HL-60 (cell line): ENCODE measurements around the gene RC3H2.

Source experiments
- DNase-seq, 2 experiments: peaks; one replicate each; pipeline ENCODE4 v3.0.0-alpha.2; 2010 to 2020; ENCODE audit warnings: low read depth in 1 of 2, low spot score in 1 of 2
- H3K27ac ChIP-seq: fragments of 250-450 bp; sonication (Bioruptor Pico); replicated peaks from 2 replicates; pipeline ENCODE4 v1.5.1; 2020; ENCODE audit warnings: mild to moderate bottlenecking, moderate library complexity
- H3K27me3 ChIP-seq: fragments of 250-450 bp; sonication (Bioruptor Pico); 2 replicates; pipeline ENCODE4 v1.5.1; 2021; ENCODE audit warnings: mild to moderate bottlenecking, moderate library complexity; ENCODE audit not compliant: insufficient read depth, poor library complexity, severe bottlenecking
- H3K4me3 ChIP-seq: replicated peaks from 2 replicates; pipeline ENCODE4 v1.5.1; 2011; ENCODE audit warnings: mild to moderate bottlenecking, control low read depth, low read length; ENCODE audit not compliant: insufficient read depth
- GABPA ChIP-seq: IDR thresholded peaks from 2 replicates; pipeline ENCODE4 v1.6.1; 2012; ENCODE audit warnings: low read depth
- POLR2AphosphoS5 ChIP-seq: IDR thresholded peaks from 2 replicates; pipeline ENCODE4 v1.6.1; 2012; ENCODE audit warnings: low read depth
- REST ChIP-seq: IDR thresholded peaks from 2 replicates; pipeline ENCODE4 v1.6.1; 2012; ENCODE audit warnings: low read depth; ENCODE audit not compliant: insufficient replicate concordance
- SPI1 ChIP-seq: IDR thresholded peaks from 2 replicates; pipeline ENCODE4 v1.6.1; 2012; ENCODE audit warnings: low read depth, mild to moderate bottlenecking, borderline replicate concordance
- TF ChIP-seq, protein P1 (sequence below): IDR thresholded peaks from one replicate; pipeline ENCODE4 v1.5.1; 2011; ENCODE audit warnings: low read length, control low read depth, inconsistent platforms; ENCODE audit not compliant: insufficient read depth

The RC3H2 gene

DNA sequence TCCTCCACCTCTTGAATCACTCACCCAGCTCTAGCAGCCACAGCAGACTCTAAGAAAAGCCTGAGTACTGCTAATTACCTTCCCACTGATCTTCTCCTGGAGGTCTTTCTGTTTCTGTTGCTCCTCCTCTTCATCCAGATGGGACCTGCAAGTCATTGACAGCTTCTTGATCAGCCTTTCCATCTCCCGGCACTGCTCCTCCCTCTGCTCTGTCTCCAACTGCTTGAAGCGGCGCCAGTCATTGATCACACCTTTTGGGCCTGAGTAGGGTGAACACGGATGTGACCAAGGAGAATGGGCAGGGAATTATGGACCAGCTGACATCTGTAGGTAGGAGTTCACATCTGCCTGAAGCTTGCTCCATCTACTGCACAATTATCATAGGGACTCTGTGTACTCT is 82.2 kb downstream of the RC3H2 start:
- Histone ChIP-seq H3K4me3 (no peak overlapping the region), H3K27me3 (no peaks in the 10 kb centered on the region), H3K27ac (no peak overlapping the region)
- TF ChIP-seq REST, result no peak
- TF ChIP-seq GABPA, result no peak
- TF ChIP-seq POLR2AphosphoS5, result no peak
- no peak for TF ChIP-seq SPI1
- TF ChIP-seq, protein P1, sequence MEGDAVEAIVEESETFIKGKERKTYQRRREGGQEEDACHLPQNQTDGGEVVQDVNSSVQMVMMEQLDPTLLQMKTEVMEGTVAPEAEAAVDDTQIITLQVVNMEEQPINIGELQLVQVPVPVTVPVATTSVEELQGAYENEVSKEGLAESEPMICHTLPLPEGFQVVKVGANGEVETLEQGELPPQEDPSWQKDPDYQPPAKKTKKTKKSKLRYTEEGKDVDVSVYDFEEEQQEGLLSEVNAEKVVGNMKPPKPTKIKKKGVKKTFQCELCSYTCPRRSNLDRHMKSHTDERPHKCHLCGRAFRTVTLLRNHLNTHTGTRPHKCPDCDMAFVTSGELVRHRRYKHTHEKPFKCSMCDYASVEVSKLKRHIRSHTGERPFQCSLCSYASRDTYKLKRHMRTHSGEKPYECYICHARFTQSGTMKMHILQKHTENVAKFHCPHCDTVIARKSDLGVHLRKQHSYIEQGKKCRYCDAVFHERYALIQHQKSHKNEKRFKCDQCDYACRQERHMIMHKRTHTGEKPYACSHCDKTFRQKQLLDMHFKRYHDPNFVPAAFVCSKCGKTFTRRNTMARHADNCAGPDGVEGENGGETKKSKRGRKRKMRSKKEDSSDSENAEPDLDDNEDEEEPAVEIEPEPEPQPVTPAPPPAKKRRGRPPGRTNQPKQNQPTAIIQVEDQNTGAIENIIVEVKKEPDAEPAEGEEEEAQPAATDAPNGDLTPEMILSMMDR, result no peak
- no peak for DNase-seq

DNA sequence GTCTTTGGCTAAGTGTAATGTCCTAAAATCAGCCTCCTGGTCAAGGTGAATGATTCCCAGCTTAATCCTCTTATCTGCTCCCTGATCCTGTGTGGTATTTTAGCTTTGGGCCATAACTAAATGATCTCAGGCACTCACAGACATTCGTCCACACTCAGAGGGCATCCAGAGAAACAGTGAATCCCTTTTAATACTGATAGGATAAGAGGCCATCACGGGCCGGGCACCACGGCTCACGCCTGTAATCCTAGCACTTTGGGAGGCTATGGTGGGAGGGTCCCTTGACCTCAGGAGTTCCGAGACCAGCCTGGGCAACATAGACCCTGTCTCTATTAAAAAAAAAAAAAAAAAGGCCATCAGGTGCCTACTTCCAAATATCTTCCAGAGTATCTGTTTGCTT is 83.1 kb downstream of the RC3H2 start:
- DNase-seq, result no peak
- no peak for TF ChIP-seq GABPA
- TF ChIP-seq POLR2AphosphoS5, result no peak
- no peak for TF ChIP-seq SPI1
- TF ChIP-seq REST, result no peak
- TF ChIP-seq, protein P1, result no peak
- H3K27ac ChIP-seq, result no peak overlapping the region
- H3K4me3 ChIP-seq, result no peak overlapping the region
- H3K27me3 ChIP-seq, result no peaks in the 10 kb centered on the region

- Histone ChIP-seq H3K4me3 (no peak overlapping the region), H3K27ac (peak overlapping the region; percentile 13), H3K27me3 (no peaks in the 10 kb centered on the region)
- TF ChIP-seq GABPA, result no peak
- no peak for TF ChIP-seq REST
- TF ChIP-seq POLR2AphosphoS5, result peak; percentile 87
- TF ChIP-seq, protein P1, result no peak
- TF ChIP-seq SPI1, result peak; percentile 77
- DNase-seq, result peak; percentile 84 to 87
Observed at GRCh38 chr9:122821278-122821943, 83.7 kb downstream of the RC3H2 start.
